ENCODE results near the gene BMP8A.
"Not testable (repeated sequence)": the region's sequence is repeated elsewhere in the genome, so short reads cannot be mapped to it uniquely, and the experiment has no call there.

The BMP8A gene

DNA sequence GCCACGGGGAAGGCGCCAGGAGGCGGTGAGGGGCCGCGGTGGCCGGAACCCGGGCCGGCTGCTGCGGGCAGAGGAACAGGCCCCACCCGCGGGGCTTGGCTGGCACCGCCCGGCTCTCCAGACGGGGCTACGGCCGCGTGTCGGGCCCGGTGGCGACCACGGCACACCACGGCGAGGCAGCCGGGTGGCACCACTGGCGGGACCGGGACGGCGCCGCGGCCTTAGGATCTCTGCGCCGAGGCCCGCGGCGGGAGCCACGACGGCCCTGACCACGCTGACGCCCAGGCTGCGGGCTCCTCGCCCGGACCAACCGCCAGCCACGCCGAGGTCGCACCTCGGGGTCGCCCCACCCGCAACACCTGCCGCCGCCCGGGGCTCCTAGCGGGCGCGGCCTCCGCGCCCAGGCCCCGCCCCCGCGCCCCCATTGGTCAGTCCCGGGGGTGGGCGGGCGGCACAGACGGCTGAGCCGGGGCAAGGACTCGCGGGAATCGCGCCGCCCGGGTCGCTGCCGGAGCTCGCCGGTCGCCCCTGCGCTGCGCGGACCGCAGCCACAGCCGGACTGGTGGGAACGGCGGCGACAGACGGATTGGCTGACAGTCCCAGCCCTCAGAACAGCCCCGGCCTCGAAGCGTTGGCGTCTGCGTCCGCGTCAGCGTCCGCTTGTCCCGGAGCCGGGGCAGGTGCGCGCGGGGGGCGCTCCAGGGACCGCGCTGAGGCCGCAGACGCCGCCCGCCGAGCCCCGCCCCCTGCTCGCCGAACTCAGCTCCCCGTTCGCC, at the start of gene BMP8A:
BMP8A (plus strand) TSS at position 491 of the 776 bp plus-strand sequence. CDS start 356 bp downstream, outside the sequence.
- peak; percentile 69 for DNase-seq

DNA sequence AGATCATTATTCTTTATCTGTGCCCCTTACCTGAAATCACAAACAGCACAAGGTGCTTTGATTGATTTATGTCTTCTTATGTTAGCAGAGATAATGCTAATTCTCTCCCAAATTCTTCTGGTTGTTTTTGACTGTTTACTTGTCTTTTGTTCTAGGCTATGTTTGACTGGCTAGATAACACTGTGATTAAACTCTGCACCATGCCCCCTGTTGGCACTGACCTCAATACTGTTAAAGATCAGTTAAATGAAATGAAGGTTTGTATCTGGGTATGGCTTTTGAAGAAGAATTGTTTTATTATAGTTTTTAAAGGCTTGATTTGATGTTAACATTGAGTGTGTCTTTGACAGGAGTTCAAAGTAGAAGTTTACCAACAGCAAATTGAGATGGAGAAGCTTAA, 49.6 kb upstream of the BMP8A start:
- no peak for DNase-seq

- DNase-seq = no peak
These were observed 45.9 kb upstream of the BMP8A start for GRCh38 chr1:39445573-39445972.

DNA sequence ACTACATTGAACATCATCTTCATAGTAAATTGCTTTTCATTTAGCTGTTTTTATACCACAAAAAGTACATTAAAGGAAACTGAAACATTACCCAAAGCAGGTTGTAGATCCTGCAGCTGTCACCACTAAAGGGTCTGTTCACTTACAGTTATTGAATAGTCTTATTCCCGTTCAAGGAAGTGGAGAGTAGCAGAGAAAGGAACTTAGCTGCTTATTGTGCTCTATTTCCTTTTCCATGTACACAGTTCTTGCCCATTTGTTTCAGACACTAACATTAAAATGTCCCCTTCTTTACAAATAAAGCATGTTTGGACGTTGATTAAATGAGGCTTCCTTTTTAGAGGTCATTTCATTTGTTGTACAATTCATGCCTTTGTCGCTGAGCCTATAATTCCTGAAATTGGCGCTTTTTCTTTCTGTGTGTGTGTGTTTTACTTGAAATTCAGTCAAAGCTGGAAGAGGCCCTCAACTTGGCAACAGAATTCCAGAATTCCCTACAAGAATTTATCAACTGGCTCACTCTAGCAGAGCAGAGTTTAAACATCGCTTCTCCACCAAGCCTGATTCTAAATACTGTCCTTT, 44.4 kb upstream of the BMP8A start:
- no peak for DNase-seq

- not testable (repeated sequence) for DNase-seq
These were observed 41.4 kb upstream of the BMP8A start for GRCh38 chr1:39450041-39450440.

- no peak for DNase-seq
These were observed 40.4 kb upstream of the BMP8A start for GRCh38 chr1:39450956-39451606.

DNA sequence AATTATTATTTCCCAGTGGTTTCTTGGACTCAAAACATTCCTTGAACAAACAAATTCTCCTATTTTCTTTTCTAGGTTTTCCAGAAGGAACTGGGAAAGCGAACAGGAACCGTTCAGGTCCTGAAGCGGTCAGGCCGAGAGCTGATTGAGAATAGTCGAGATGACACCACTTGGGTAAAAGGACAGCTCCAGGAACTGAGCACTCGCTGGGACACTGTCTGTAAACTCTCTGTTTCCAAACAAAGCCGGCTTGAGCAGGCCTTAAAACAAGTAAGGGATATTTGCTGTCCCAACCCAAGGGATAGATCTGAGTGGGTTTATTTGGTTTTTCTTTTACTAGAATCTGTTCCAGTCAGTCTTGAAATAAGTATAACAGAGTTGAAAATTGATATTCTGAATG, 39.4 kb upstream of the BMP8A start:
- DNase-seq = no peak

GRCh38 chr1:39452540-39452939, 38.9 kb upstream of the BMP8A start:
- no peak for DNase-seq

DNA sequence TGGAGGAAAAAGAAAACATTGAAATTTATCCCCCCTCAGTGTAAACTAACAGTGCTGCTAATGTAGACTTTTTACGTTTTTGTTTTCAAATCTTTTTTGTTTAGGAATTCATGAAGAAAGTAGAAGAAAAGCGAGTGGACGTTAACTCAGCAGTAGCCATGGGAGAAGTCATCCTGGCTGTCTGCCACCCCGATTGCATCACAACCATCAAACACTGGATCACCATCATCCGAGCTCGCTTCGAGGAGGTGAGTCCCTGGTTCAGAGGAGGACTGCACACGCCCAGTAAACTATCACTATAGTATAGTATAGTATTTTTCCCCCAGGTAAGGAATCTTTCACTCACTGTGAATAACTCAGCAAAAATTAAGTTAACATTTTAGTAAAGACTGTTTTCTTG, 37.8 kb upstream of the BMP8A start:
- DNase-seq = no peak

GRCh38 chr1:39458991-39459390, 32.4 kb upstream of the BMP8A start:
- no peak for DNase-seq

DNA sequence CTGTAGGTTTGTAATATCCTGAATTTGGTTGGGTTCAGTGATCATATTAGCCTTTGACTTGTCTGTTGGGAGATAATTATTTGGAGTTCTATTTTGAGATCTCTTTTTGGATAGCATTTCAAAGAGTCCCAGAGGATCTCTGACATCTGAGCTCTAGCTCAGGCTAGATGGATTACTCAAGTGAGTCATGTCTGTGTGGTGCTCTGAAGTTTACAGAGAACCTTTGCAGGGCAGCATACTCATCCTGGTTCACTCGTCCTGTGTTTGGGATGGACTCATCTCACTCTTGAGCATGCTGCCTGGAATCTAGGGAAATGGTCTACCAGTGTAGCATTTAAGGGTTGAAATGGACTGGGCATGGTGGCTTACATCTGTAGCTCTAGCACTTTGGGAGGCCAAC, 29.4 kb upstream of the BMP8A start:
- no peak for DNase-seq

GRCh38 chr1:39466413-39467107, 24.9 kb upstream of the BMP8A start:
- DNase-seq = no peak

DNA sequence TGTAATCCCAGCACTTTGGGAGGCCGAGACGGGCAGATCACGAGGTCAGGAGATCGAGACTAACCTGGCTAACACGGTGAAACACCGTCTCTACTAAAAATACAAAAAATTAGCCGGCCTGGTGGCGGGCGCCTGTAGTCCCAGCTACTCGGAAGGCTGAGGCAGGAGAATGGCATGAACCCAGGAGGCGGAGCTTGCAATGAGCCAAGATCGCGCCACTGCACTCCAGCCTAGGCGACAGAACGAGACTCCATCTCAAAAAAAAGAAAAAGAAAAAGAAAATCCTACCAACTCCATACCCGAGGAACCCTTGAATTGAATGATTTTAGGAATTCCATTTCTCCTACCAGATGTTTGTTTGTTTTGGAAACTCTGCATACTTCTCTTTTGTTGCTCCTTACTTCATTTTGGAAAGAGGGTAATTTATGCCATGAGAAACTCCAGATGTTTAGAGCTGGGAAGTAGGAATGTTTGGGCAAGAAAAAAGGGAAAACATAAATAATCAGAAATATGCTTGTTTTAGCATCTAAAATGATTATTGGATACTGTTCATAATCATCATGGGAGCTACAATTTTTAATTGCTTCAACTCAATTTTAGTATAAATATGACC, 24.2 kb upstream of the BMP8A start:
- not testable (repeated sequence) for DNase-seq

DNA sequence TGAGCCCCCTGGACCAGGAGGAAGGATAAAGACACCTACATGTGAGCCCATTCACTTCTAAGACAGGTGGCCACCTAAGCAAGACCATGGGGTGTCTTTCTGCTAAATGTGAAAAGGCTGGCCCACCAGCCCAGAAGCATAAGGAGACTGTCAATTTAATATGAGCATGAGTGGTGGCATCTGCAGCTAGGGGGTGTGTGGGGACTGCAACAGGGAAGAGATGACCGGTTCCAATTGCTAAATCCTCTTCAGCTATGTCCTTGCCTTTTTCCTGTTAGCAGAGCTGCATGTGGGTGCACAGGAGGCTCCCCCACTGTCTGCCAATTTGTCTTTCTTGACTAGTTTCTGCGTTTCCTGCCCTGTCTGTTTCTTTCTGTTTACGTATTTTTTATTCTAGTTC, 22.3 kb upstream of the BMP8A start:
- DNase-seq = no peak

- no peak for DNase-seq
These were observed 21.4 kb upstream of the BMP8A start for GRCh38 chr1:39470040-39470439.

- no peak for DNase-seq
These were observed 18.6 kb upstream of the BMP8A start for GRCh38 chr1:39472826-39473225.

DNA sequence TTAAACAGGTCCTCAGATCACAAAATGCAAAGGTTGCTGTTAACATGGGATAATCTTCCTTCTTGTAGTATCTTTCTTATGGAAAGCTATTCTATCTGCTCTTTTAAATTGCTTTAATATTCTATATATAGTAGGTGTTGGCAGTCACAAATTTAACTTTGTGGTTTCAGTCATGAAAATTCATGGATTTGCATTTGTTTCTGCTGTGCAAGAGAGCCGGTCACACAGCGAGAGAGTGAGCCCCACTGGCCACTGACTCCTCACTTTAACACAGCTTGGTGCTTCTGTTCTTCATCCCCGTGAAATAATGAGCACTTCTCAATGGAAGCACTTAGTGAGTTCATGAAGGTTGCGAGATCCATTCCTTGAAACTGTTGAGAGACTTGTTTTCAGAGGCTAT, 18.1 kb upstream of the BMP8A start:
- DNase-seq = no peak

DNA sequence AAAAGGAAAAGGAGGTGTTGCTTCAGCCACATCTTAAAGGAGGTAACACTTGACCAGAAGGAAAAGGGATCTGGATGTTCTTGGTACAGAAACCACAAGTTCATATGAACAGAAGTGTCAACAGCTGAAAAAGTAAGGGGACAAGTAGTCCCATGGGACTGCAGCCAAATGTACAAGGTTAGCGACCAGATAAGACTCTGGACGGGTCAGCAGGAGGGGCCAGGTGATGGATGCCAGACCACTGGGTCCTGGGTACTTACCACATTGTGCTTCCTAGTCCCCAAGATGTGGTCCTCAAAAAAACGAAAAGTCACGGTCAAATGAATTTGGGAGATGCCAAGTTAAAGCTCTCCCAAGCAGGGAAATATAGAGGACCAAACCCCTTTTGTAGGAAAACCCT, 16.6 kb upstream of the BMP8A start:
- no peak for DNase-seq

GRCh38 chr1:39475551-39475950, 15.9 kb upstream of the BMP8A start:
- not testable (repeated sequence) for DNase-seq

DNA sequence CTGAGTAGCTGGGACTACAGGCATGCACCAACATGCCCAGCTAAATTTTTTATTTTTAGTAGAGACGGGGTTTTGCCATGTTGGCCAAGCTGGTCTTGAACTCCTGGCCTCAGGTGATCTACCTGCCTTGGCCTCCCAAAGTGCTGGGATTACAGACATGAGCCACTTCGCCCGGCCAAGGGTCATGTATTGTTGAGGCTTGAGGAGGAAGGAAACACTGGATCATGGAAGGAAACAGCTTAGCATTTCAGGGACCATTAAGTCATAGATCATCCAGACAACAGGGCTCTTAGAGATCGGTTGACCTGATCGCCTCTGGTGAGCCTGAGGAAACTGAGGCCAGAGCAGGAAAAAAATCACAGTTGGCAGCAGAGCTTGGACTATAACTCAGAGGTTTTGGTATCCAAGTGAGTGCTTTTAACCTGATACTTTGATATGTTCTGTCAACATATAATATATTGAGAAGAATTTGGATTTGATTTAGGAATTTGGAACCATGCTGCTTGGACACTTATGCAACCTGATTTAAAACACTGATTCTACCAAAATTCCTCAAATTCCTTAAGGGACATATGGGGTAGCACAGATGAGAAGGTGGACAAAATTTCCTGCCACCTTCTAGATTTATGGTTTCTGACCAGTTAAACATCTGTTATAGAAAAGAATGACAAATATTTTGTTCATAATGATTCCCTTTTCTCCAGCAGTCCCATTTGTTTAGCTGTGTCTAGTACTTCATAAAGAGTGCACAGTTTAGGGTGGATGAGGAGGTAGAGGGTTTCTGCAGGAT, 13.1 kb upstream of the BMP8A start:
- no peak for DNase-seq

DNA sequence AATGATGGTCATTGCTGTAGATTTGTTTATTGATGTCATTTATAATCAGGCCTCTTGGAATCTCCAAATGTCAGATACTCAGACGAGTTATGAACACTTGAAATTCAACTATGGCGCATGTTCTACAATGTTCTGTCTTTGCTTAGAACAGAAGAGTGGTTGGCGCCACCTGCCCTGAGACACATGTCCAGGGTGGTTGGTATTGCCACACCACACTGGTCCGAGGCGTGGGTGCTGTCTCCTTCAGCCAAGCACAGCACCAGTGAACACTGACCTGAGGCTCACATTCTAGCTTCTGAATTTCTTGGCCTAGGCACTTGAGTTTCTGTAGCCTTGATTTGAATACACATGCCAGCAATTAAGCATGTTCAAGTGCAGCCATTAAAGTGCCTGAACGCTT, 10.1 kb upstream of the BMP8A start:
- no peak for DNase-seq

DNA sequence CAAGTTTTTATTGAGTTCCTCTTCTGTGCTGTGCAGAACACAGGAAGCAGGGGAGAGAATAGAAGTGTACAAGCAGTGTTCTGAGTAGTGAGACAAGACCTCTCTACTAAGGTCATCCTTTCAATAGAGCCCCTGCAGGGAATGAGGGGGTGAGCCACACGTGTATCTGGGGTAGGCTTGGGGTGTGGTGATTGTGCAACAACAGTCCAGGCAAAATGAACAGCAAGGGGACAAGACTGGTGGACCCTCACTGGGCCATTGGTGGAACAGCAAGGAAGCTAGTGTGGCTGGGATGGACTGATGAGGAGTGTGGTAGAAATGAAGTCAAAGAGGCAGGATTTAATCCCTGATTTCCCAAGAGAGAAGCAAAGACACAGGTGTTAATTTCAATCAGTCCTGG, 8.2 kb upstream of the BMP8A start:
- no peak for DNase-seq
